ENCODE data around the gene TTC7B.

Gene TTC7B

DNA sequence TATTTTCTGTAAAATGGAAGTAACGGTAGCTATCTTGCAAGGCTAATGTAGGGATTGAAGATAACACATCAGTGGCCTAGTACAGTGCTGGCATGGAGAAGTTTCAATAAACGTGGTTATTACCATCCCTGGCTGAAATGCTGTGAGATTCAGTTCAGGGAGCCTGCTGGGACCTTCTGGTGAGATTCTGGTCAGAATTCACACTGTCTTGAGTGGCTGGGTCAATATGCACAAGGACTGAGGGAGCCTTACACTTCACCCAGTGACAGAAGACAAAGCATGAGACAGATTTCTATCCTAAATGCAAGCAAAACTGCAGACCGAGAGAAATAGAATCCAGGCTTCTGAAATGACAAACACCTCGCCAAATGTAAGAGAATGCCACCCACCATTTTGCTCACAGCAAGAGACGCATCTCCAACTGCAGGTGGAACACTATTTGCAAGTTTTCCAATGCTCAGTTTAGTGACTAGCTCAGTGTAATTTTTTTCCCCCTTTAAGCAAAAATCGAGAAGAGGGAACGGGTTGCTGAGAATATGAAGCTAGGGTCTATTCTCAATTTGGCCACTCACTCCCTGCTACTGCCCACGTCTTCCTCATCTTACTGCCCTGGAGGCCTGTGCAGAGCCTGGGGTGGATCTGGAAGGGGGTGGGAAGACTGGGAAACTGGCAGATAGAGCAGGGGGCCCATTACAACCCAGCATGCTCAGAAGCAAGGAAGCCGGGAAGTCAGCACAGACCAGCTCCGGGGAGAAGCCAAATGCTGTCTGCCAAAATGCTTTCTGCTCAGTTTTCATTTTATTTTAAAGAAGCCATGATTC, 201.3 kb downstream of the TTC7B start:
- Histone ChIP-seq H3K27me3 (ENCODE audit: low read length) (no peaks in the 10 kb centered on the region), H3K9me2 (replicated peaks; ENCODE audit: insufficient read depth, low read length) (no peaks in the 10 kb centered on the region), H3K4me3 (ENCODE audit: insufficient read depth, low read length, poor library complexity, severe bottlenecking) (no peak overlapping the region), H3K9ac (ENCODE audit: low read length) (no peak overlapping the region), H3K27ac (ENCODE audit: low read depth, low read length) (no peak overlapping the region), H2AFZ (ENCODE audit: low read depth, low read length, severe bottlenecking) (no peak overlapping the region), H3K4me2 (ENCODE audit: low read depth, low read length, poor library complexity, severe bottlenecking) (no peak overlapping the region), H3K36me3 (ENCODE audit: low read length) (no peaks in the 10 kb centered on the region), H3F3A (ENCODE audit: insufficient read depth) (no peaks in the 10 kb centered on the region), H3K79me2 (ENCODE audit: insufficient read depth, low read length) (no peaks in the 10 kb centered on the region), H4K20me1 (ENCODE audit: low read depth, low read length) (no peaks in the 10 kb centered on the region), H3K9me3 (ENCODE audit: insufficient read depth, low read length) (no peaks in the 10 kb centered on the region)
- TF ChIP-seq, protein P1, sequence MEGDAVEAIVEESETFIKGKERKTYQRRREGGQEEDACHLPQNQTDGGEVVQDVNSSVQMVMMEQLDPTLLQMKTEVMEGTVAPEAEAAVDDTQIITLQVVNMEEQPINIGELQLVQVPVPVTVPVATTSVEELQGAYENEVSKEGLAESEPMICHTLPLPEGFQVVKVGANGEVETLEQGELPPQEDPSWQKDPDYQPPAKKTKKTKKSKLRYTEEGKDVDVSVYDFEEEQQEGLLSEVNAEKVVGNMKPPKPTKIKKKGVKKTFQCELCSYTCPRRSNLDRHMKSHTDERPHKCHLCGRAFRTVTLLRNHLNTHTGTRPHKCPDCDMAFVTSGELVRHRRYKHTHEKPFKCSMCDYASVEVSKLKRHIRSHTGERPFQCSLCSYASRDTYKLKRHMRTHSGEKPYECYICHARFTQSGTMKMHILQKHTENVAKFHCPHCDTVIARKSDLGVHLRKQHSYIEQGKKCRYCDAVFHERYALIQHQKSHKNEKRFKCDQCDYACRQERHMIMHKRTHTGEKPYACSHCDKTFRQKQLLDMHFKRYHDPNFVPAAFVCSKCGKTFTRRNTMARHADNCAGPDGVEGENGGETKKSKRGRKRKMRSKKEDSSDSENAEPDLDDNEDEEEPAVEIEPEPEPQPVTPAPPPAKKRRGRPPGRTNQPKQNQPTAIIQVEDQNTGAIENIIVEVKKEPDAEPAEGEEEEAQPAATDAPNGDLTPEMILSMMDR (IDR thresholded peaks at IDR 0.05; ENCODE audit: insufficient read depth, low read length, poor library complexity, severe bottlenecking) = no peak
- no peak for TF ChIP-seq EZH2phosphoT487 (conservative IDR thresholded peaks at IDR 0.05; ENCODE audit: low read length)

GRCh38 chr14:90613997-90614396, 202.2 kb downstream of the TTC7B start:
- Histone ChIP-seq H3K79me2 (ENCODE audit: insufficient read depth, low read length) (no peaks in the 10 kb centered on the region), H3K9me3 (ENCODE audit: insufficient read depth, low read length) (no peaks in the 10 kb centered on the region), H3K36me3 (ENCODE audit: low read length) (no peaks in the 10 kb centered on the region), H3K27ac (ENCODE audit: low read depth, low read length) (no peak overlapping the region), H3K4me2 (ENCODE audit: low read depth, low read length, poor library complexity, severe bottlenecking) (no peak overlapping the region), H4K20me1 (ENCODE audit: low read depth, low read length) (no peaks in the 10 kb centered on the region), H3K9me2 (replicated peaks; ENCODE audit: insufficient read depth, low read length) (no peaks in the 10 kb centered on the region), H3K9ac (ENCODE audit: low read length) (no peak overlapping the region), H3F3A (ENCODE audit: insufficient read depth) (no peaks in the 10 kb centered on the region), H3K27me3 (ENCODE audit: low read length) (no peaks in the 10 kb centered on the region), H3K4me3 (ENCODE audit: insufficient read depth, low read length, poor library complexity, severe bottlenecking) (no peak overlapping the region), H2AFZ (ENCODE audit: low read depth, low read length, severe bottlenecking) (no peak overlapping the region)
- TF ChIP-seq, protein P1 (IDR thresholded peaks at IDR 0.05; ENCODE audit: insufficient read depth, low read length, poor library complexity, severe bottlenecking) = no peak
- TF ChIP-seq EZH2phosphoT487 (conservative IDR thresholded peaks at IDR 0.05; ENCODE audit: low read length) = no peak

DNA sequence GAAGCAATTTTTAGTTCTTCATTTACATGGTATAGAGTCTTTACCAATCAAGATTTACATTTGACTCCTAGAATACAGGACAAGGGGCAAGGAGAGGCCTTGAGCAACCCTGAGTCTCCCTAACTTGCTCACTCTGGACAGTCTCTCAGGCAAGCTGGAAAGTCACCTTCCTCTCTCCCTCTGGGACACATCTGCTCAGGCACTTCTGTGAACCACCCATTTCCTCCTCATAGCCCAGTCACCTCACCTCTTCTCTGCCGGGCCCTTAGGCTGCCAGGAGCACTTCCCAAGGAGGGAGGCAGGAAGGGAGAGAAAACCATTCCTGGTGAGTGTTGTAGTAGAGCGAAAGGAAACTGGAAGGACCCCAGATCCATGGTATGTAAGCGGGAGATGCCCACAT, 202.8 kb downstream of the TTC7B start:
- Histone ChIP-seq H3K36me3 (ENCODE audit: low read length) (no peaks in the 10 kb centered on the region), H3K27ac (ENCODE audit: low read depth, low read length) (no peak overlapping the region), H2AFZ (ENCODE audit: low read depth, low read length, severe bottlenecking) (no peak overlapping the region), H3K9me2 (replicated peaks; ENCODE audit: insufficient read depth, low read length) (no peaks in the 10 kb centered on the region), H3K79me2 (ENCODE audit: insufficient read depth, low read length) (no peaks in the 10 kb centered on the region), H3K27me3 (ENCODE audit: low read length) (no peaks in the 10 kb centered on the region), H3F3A (ENCODE audit: insufficient read depth) (no peaks in the 10 kb centered on the region), H3K9ac (ENCODE audit: low read length) (no peak overlapping the region), H3K4me2 (ENCODE audit: low read depth, low read length, poor library complexity, severe bottlenecking) (no peak overlapping the region), H3K9me3 (ENCODE audit: insufficient read depth, low read length) (no peaks in the 10 kb centered on the region), H3K4me3 (ENCODE audit: insufficient read depth, low read length, poor library complexity, severe bottlenecking) (no peak overlapping the region), H4K20me1 (ENCODE audit: low read depth, low read length) (no peaks in the 10 kb centered on the region)
- TF ChIP-seq, protein P1 (IDR thresholded peaks at IDR 0.05; ENCODE audit: insufficient read depth, low read length, poor library complexity, severe bottlenecking) = no peak
- TF ChIP-seq EZH2phosphoT487 (conservative IDR thresholded peaks at IDR 0.05; ENCODE audit: low read length) = no peak

Measured in SU-DHL-6 (cell line).